ENCODE results near the gene KLK2. TPM values are rescaled to one million over a fixed set of nuclear protein-coding genes. Genes with fewer than 3 reads are reported as not detected.

KLK2 gene
- total and polyA plus RNA-seq, 4 donors, result not detected

DNA sequence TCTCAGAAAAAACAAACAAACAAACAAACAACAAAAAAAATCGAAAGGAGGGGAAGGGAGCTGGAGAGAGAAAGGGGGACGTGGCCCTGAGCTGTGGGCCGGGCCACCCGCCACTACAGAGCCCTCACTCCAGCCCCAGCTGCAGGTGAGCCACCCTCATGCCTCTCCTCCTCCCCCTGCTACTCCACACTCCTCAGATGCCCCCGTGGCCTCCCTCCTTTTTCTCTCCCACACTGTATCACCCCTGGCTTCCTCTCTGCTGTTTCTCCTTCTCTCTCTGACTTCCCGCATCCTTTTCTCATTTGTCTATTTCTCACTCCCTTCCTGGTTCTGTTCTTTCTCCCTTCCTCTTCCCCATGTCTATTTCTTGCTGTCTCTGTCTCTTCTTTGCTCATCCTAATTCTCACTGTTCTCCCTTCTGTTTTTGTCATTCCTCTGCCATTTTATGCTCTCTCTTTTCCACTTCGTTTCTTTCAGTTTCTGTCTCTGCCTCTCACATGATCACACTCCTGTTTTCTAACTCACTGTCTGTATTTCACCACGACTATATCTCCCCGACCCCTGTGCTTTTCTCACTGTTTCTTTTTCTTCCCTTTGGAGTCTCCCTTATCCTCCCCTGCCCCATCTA lies 2.7 kb downstream of the KLK2 start:
- Histone ChIP-seq H3K27me3 (ENCODE audit: control insufficient read depth in 3 of 3, insufficient read depth in 3 of 3, low read length in 2 of 3) (peaks cover 3 to 26% (median 10%) of the 10 kb centered on the region in 3 donors), H3K9ac (ENCODE audit: insufficient read depth in 1 of 2, low read length in 2 of 2) (no peak overlapping the region), H3K27ac (ENCODE audit: low read depth in 1 of 2, low read length in 1 of 2) (no peak overlapping the region), H3K4me1 (ENCODE audit: control insufficient read depth in 5 of 5, insufficient read depth in 5 of 5, low read length in 5 of 5) (no peaks in the 10 kb centered on the region), H3K4me3 (no peak overlapping the region), H3K36me3 (ENCODE audit: control insufficient read depth in 4 of 4, insufficient read depth in 4 of 4, low read length in 4 of 4) (no peaks in the 10 kb centered on the region), H3K9me3 (ENCODE audit: control insufficient read depth in 4 of 4, insufficient read depth in 3 of 4, low read length in 3 of 4) (no peaks in the 10 kb centered on the region)
- TF ChIP-seq, protein P1, sequence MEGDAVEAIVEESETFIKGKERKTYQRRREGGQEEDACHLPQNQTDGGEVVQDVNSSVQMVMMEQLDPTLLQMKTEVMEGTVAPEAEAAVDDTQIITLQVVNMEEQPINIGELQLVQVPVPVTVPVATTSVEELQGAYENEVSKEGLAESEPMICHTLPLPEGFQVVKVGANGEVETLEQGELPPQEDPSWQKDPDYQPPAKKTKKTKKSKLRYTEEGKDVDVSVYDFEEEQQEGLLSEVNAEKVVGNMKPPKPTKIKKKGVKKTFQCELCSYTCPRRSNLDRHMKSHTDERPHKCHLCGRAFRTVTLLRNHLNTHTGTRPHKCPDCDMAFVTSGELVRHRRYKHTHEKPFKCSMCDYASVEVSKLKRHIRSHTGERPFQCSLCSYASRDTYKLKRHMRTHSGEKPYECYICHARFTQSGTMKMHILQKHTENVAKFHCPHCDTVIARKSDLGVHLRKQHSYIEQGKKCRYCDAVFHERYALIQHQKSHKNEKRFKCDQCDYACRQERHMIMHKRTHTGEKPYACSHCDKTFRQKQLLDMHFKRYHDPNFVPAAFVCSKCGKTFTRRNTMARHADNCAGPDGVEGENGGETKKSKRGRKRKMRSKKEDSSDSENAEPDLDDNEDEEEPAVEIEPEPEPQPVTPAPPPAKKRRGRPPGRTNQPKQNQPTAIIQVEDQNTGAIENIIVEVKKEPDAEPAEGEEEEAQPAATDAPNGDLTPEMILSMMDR (IDR thresholded peaks at IDR 0.05; ENCODE audit: control extremely low read depth, extremely low read depth), result no peak
- 28 to 41% methylated on average over 6 to 9 of the region's 9 CpGs for WGBS, 2 donors
- ATAC-seq (ENCODE audit: insufficient read depth, low FRiP score) (no peak), DNase-seq (no peak)

DNA sequence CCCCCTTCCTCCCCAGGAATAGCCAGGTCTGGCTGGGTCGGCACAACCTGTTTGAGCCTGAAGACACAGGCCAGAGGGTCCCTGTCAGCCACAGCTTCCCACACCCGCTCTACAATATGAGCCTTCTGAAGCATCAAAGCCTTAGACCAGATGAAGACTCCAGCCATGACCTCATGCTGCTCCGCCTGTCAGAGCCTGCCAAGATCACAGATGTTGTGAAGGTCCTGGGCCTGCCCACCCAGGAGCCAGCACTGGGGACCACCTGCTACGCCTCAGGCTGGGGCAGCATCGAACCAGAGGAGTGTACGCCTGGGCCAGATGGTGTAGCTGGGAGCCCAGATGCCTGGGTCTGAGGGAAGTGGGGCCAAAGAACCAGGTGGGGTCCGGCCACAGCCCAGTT lies 3.2 kb downstream of the KLK2 start:
- 73 to 78% methylated on average over 7 of the region's 7 CpGs for WGBS, 2 donors
- Histone ChIP-seq H3K36me3 (ENCODE audit: control insufficient read depth in 4 of 4, insufficient read depth in 4 of 4, low read length in 4 of 4) (no peaks in the 10 kb centered on the region), H3K9ac (ENCODE audit: insufficient read depth in 1 of 2, low read length in 2 of 2) (no peak overlapping the region), H3K9me3 (ENCODE audit: control insufficient read depth in 4 of 4, insufficient read depth in 3 of 4, low read length in 3 of 4) (no peaks in the 10 kb centered on the region), H3K4me3 (no peak overlapping the region), H3K4me1 (ENCODE audit: control insufficient read depth in 5 of 5, insufficient read depth in 5 of 5, low read length in 5 of 5) (no peaks in the 10 kb centered on the region), H3K27me3 (ENCODE audit: control insufficient read depth in 3 of 3, insufficient read depth in 3 of 3, low read length in 2 of 3) (peaks cover 3 to 26% (median 10%) of the 10 kb centered on the region in 3 donors), H3K27ac (ENCODE audit: low read depth in 1 of 2, low read length in 1 of 2) (no peak overlapping the region)
- TF ChIP-seq, protein P1 (IDR thresholded peaks at IDR 0.05; ENCODE audit: control extremely low read depth, extremely low read depth), result no peak
- DNase-seq, result no peak
- ATAC-seq (ENCODE audit: insufficient read depth, low FRiP score), result no peak

DNA sequence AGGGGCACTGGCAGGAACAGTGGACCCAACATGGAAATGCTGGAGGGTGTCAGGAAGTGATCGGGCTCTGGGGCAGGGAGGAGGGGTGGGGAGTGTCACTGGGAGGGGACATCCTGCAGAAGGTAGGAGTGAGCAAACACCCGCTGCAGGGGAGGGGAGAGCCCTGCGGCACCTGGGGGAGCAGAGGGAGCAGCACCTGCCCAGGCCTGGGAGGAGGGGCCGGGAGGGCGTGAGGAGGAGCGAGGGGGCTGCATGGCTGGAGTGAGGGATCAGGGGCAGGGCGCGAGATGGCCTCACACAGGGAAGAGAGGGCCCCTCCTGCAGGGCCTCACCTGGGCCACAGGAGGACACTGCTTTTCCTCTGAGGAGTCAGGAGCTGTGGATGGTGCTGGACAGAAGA lies 4.1 kb downstream of the KLK2 start:
- no peak for DNase-seq

More for the DNA sequence above, 4.1 kb downstream of the KLK2 start:
- Histone ChIP-seq H3K27me3 (ENCODE audit: control insufficient read depth in 3 of 3, insufficient read depth in 3 of 3, low read length in 2 of 3) (peaks cover 3 to 26% (median 10%) of the 10 kb centered on the region in 3 donors), H3K36me3 (ENCODE audit: control insufficient read depth in 4 of 4, insufficient read depth in 4 of 4, low read length in 4 of 4) (no peaks in the 10 kb centered on the region), H3K9ac (ENCODE audit: insufficient read depth in 1 of 2, low read length in 2 of 2) (no peak overlapping the region), H3K4me3 (no peak overlapping the region), H3K27ac (ENCODE audit: low read depth in 1 of 2, low read length in 1 of 2) (no peak overlapping the region), H3K4me1 (ENCODE audit: control insufficient read depth in 5 of 5, insufficient read depth in 5 of 5, low read length in 5 of 5) (no peaks in the 10 kb centered on the region), H3K9me3 (ENCODE audit: control insufficient read depth in 4 of 4, insufficient read depth in 3 of 4, low read length in 3 of 4) (no peaks in the 10 kb centered on the region)
- TF ChIP-seq, protein P1 (IDR thresholded peaks at IDR 0.05; ENCODE audit: control extremely low read depth, extremely low read depth), result no peak
- ATAC-seq (ENCODE audit: insufficient read depth, low FRiP score), result no peak
- 19 to 34% methylated on average over 8 of the region's 8 CpGs for WGBS, 2 donors
